PC-9 (cell line): Measurements from ENCODE around the gene KRTAP10-3. TPM values are rescaled to one million over a fixed set of nuclear protein-coding genes. Genes with fewer than 3 reads are reported as not detected.

Experiments
- BruUV-seq: library from RNA; stranded (reverse); fragments of 400-500 nt; replicated peaks from 2 replicates; lab custom pipeline; 2021; lab: Mats Ljungman, UMichigan
- CTCF ChIA-PET: fragments of 300-600 bp; sonication (Branson Sonifier 250); formaldehyde crosslinking; loops from one replicate; lab custom pipeline; 2022; ENCODE audit warnings: antibody characterized with exemption; lab: Charles Lee
- POLR2A ChIA-PET: fragments of 300-600 bp; sonication (Branson Sonifier 250); formaldehyde crosslinking; loops from one replicate; lab custom pipeline; 2022; ENCODE audit warnings: antibody characterized with exemption; ENCODE audit not compliant: unreplicated experiment; lab: Charles Lee
- DNase-seq, 2 experiments: peaks; one replicate each; pipeline versions ENCODE4 v3.0.0 to v3.0.0-alpha.2; 2015 to 2022; ENCODE audit warnings: mixed read lengths in 1 of 2
- H2AFZ ChIP-seq: fragments of 200-600 bp; sonication (generic); 2 replicates; pipeline ENCODE4 v1.8.1; 2017; ENCODE audit warnings: antibody characterized with exemption
- H3F3A ChIP-seq: fragments of 200-600 bp; sonication (generic); 2 replicates; pipeline ENCODE4 v1.8.1; 2017; ENCODE audit warnings: antibody characterized with exemption, mild to moderate bottlenecking, low read depth; ENCODE audit not compliant: insufficient read depth
- H3K27ac ChIP-seq: fragments of 200-600 bp; sonication (generic); 2 replicates; pipeline ENCODE4 v1.6.1; 2016; ENCODE audit warnings: mixed run types
- H3K27me3 ChIP-seq: fragments of 200-600 bp; sonication (generic); 2 replicates; pipeline ENCODE4 v1.6.1; 2016; ENCODE audit warnings: low read depth, mixed run types; ENCODE audit not compliant: insufficient read depth
- H3K36me3 ChIP-seq: fragments of 200-600 bp; sonication (generic); 2 replicates; pipeline ENCODE4 v1.6.1; 2016; ENCODE audit warnings: low read depth, mixed run types
- H3K4me1 ChIP-seq: fragments of 200-600 bp; sonication (generic); replicated peaks from 2 replicates; pipeline ENCODE4 v1.6.1; 2016; ENCODE audit warnings: mixed run types; ENCODE audit not compliant: insufficient read depth
- H3K4me2 ChIP-seq: fragments of 200-600 bp; sonication (generic); 2 replicates; pipeline ENCODE4 v1.6.1; 2017; ENCODE audit warnings: mixed run types
- H3K4me3 ChIP-seq: fragments of 200-600 bp; sonication (generic); 2 replicates; pipeline ENCODE4 v1.6.1; 2016; ENCODE audit warnings: mixed run types
- H3K79me2 ChIP-seq: fragments of 200-600 bp; sonication (generic); 2 replicates; pipeline ENCODE4 v1.6.1; 2017; ENCODE audit warnings: low read depth, mixed run types
- H3K9me2 ChIP-seq: fragments of 200-600 bp; sonication (generic); 2 replicates; pipeline ENCODE4 v1.8.1; 2017; ENCODE audit warnings: mild to moderate bottlenecking; ENCODE audit not compliant: insufficient read depth
- H3K9me3 ChIP-seq: fragments of 200-600 bp; sonication (generic); 2 replicates; pipeline ENCODE4 v1.8.1; 2016; ENCODE audit warnings: low read depth; ENCODE audit not compliant: insufficient read depth
- H4K20me1 ChIP-seq: fragments of 200-600 bp; sonication (generic); 2 replicates; pipeline ENCODE4 v1.8.1; 2017; ENCODE audit not compliant: insufficient read depth
- CTCF ChIP-seq: fragments of 200-600 bp; sonication (generic); conservative IDR thresholded peaks from 2 replicates; pipeline ENCODE4 v1.6.1; 2017; ENCODE audit warnings: mixed run types, antibody characterized with exemption, mild to moderate bottlenecking, moderate library complexity
- EZH2 ChIP-seq: fragments of 200-600 bp; sonication (generic); IDR thresholded peaks from 2 replicates; pipeline ENCODE4 v1.8.0; 2017; ENCODE audit warnings: antibody characterized with exemption, low read depth
- intact Hi-C: fragments of 100-400 bp; cut with micrococcal nuclease; formaldehyde crosslinking; loops from one replicate; pipeline ENCODE4 v1.10.0; 2022; ENCODE audit not compliant: unreplicated experiment
- total RNA-seq: library from RNA; stranded (reverse); gene quantifications from 2 replicates; pipeline ENCODE4 v1.2.3, GENCODE V29; 2021

KRTAP10-3 gene
- total RNA-seq, 1 experiment from 2014 or later: not detected

- H3K4me1 ChIP-seq: no peaks in the 10 kb centered on the region
- H3K9me2 ChIP-seq: no peaks in the 10 kb centered on the region
- H3K4me2 ChIP-seq: no peak overlapping the region
- POLR2A ChIA-PET: no interaction called here
- no TSS peak for BruUV-seq
- intact Hi-C loops: loop anchor here (10.0 kb wide), 1 partner anchor 419 kb away; no protein-coding TSS in a partner anchor
- H3K4me3 ChIP-seq: no peak overlapping the region
- no peaks in the 10 kb centered on the region for H3K36me3 ChIP-seq
- H3K27me3 ChIP-seq: peaks cover 93% of the 10 kb centered on the region
- no peak overlapping the region for H2AFZ ChIP-seq
- DNase-seq: no peak
- TF ChIP-seq EZH2: no peak
- no peak for TF ChIP-seq CTCF
- no peaks in the 10 kb centered on the region for H3F3A ChIP-seq
- no peaks in the 10 kb centered on the region for H4K20me1 ChIP-seq
- H3K9me3 ChIP-seq: no peaks in the 10 kb centered on the region
- no peak overlapping the region for H3K27ac ChIP-seq
- CTCF ChIA-PET: no interaction called here
- H3K79me2 ChIP-seq: no peaks in the 10 kb centered on the region
Observed at GRCh38 chr21:44515359-44516165, 43.0 kb downstream of the KRTAP10-3 start.

GRCh38 chr21:44514746-44515358 is 43.7 kb downstream of the KRTAP10-3 start:
- Histone ChIP-seq H3K9me3 (no peaks in the 10 kb centered on the region), H4K20me1 (no peaks in the 10 kb centered on the region), H2AFZ (no peak overlapping the region), H3K4me1 (no peaks in the 10 kb centered on the region), H3K36me3 (no peaks in the 10 kb centered on the region), H3K27me3 (peaks cover 90% of the 10 kb centered on the region), H3K9me2 (no peaks in the 10 kb centered on the region), H3K27ac (no peak overlapping the region), H3K4me2 (no peak overlapping the region), H3K4me3 (no peak overlapping the region), H3F3A (no peaks in the 10 kb centered on the region), H3K79me2 (no peaks in the 10 kb centered on the region)
- no peak for DNase-seq
- no peak for TF ChIP-seq CTCF
- no peak for TF ChIP-seq EZH2
- ChIA-PET POLR2A (no interaction called here), CTCF (no interaction called here)
- intact Hi-C loops: loop anchor here (10.0 kb wide), 1 partner anchor 420 kb away; no protein-coding TSS in a partner anchor
- no TSS peak for BruUV-seq

GRCh38 chr21:44514218-44514520 is 44.4 kb downstream of the KRTAP10-3 start:
- Histone ChIP-seq H3K4me2 (no peak overlapping the region), H3K9me3 (no peaks in the 10 kb centered on the region), H3K36me3 (no peaks in the 10 kb centered on the region), H3K27me3 (peaks cover 84% of the 10 kb centered on the region), H3K4me1 (no peaks in the 10 kb centered on the region), H3K27ac (no peak overlapping the region), H3K4me3 (no peak overlapping the region), H3K79me2 (no peaks in the 10 kb centered on the region), H2AFZ (no peak overlapping the region), H3K9me2 (no peaks in the 10 kb centered on the region), H4K20me1 (no peaks in the 10 kb centered on the region), H3F3A (no peaks in the 10 kb centered on the region)
- BruUV-seq: no TSS peak
- ChIA-PET POLR2A (no interaction called here), CTCF (no interaction called here)
- DNase-seq: no peak
- intact Hi-C loops: loop anchor here (10.0 kb wide), 1 partner anchor 421 kb away; no protein-coding TSS in a partner anchor
- TF ChIP-seq CTCF (no peak), EZH2 (no peak)
